GM23248 (cell line): ENCODE results near the gene TK1. TPM values are rescaled to one million over a fixed set of nuclear protein-coding genes. Genes with fewer than 3 reads are reported as not detected.

ENCODE experiments used
- DNase-seq: peaks from one replicate; pipeline ENCODE4 v3.0.0-alpha.2; 2015
- H2AFZ ChIP-seq: fragments of 200-600 bp; sonication (generic); 2 replicates; pipeline ENCODE4 v1.6.1; 2016; ENCODE audit warnings: antibody characterized with exemption
- H3F3A ChIP-seq: fragments of 200-600 bp; sonication (generic); 2 replicates; pipeline ENCODE4 v1.6.1; 2016; ENCODE audit warnings: mild to moderate bottlenecking, antibody characterized with exemption, mixed run types; ENCODE audit not compliant: insufficient read depth
- H3K27ac ChIP-seq: fragments of 200-600 bp; sonication (generic); 2 replicates; pipeline ENCODE4 v1.5.1; 2016; ENCODE audit warnings: mild to moderate bottlenecking
- H3K27me3 ChIP-seq: fragments of 200-600 bp; sonication (generic); replicated peaks from 2 replicates; pipeline ENCODE4 v1.6.1; 2016; ENCODE audit warnings: mild to moderate bottlenecking; ENCODE audit not compliant: insufficient read depth
- H3K36me3 ChIP-seq: fragments of 200-600 bp; sonication (generic); 2 replicates; pipeline ENCODE4 v1.6.1; 2016; ENCODE audit warnings: low read depth, mild to moderate bottlenecking
- H3K4me1 ChIP-seq: fragments of 200-600 bp; sonication (generic); 2 replicates; pipeline ENCODE4 v1.6.1; 2016; ENCODE audit warnings: mild to moderate bottlenecking; ENCODE audit not compliant: insufficient read depth
- H3K4me2 ChIP-seq: fragments of 200-600 bp; sonication (generic); one replicate; pipeline ENCODE4 v1.6.1; 2016; ENCODE audit warnings: mild to moderate bottlenecking; ENCODE audit not compliant: unreplicated experiment
- H3K4me3 ChIP-seq: fragments of 200-600 bp; sonication (generic); 2 replicates; pipeline ENCODE4 v1.5.1; 2016; ENCODE audit warnings: mild to moderate bottlenecking
- H3K79me2 ChIP-seq: fragments of 200-600 bp; sonication (generic); 2 replicates; pipeline ENCODE4 v1.6.1; 2016; ENCODE audit warnings: mild to moderate bottlenecking; ENCODE audit not compliant: insufficient read depth
- H3K9ac ChIP-seq: fragments of 200-600 bp; sonication (generic); 2 replicates; pipeline ENCODE4 v1.6.1; 2016; ENCODE audit warnings: mild to moderate bottlenecking
- H3K9me2 ChIP-seq: fragments of 200-600 bp; sonication (generic); 2 replicates; pipeline ENCODE4 v1.6.1; 2016; ENCODE audit warnings: mixed run types, mild to moderate bottlenecking, moderate library complexity; ENCODE audit not compliant: insufficient read depth
- H3K9me3 ChIP-seq: fragments of 200-600 bp; sonication (generic); one replicate; pipeline ENCODE4 v1.6.1; 2017; ENCODE audit warnings: low read depth
- H4K20me1 ChIP-seq: fragments of 200-600 bp; sonication (generic); 2 replicates; pipeline ENCODE4 v1.6.0; 2016; ENCODE audit not compliant: insufficient read depth
- EZH2 ChIP-seq: fragments of 200-600 bp; sonication (generic); IDR thresholded peaks from 2 replicates; pipeline ENCODE4 v1.6.1; 2018; ENCODE audit warnings: antibody characterized with exemption, mild to moderate bottlenecking; ENCODE audit not compliant: insufficient read depth, poor library complexity, severe bottlenecking
- EZH2phosphoT487 ChIP-seq: fragments of 200-600 bp; sonication (generic); IDR thresholded peaks from 2 replicates; pipeline ENCODE4 v1.6.1; 2018; ENCODE audit warnings: antibody characterized with exemption, moderate library complexity, mild to moderate bottlenecking, low read depth; ENCODE audit not compliant: insufficient read depth
- WGBS, 2 experiments: methylation state at CpG; one replicate each; pipeline ENCODE4 v1.1.6; 2015 to 2017; ENCODE audit warnings: low lambda C conversion rate in 2 of 2, low coverage in 1 of 2; ENCODE audit errors: missing lambda C conversion rate in 2 of 2; 5-methylcytosine and 5-hydroxymethylcytosine counted together
- in situ Hi-C: fragments of 300-500 bp; cut with MboI; formaldehyde crosslinking; loops from 2 replicates; pipeline ENCODE4 v1.15.0; 2020
- polyA plus RNA-seq: library from polyadenylated mRNA; unstranded; fragments of >200 nt; fragmentation: Nextera tagmentation; extraction: Ambion mirVana; gene quantifications from 2 replicates; pipeline ENCODE4 v1.2.1, GENCODE V29; 2016
- total RNA-seq: library from RNA; depleted of rRNA; stranded (reverse); fragments of >200 nt; shearing (Covaris generic); gene quantifications from 2 replicates; pipeline ENCODE4 v1.2.3, GENCODE V29; 2014

The TK1 gene
- total and polyA plus RNA-seq, 2 experiments from 2014 or later: 79.4 to 84.5 TPM

- H3K4me2 ChIP-seq: no peak overlapping the region
- no peak for DNase-seq
- H3K79me2 ChIP-seq: no peaks in the 10 kb centered on the region
- no peak overlapping the region for H3K4me3 ChIP-seq
- TF ChIP-seq EZH2phosphoT487: no peak
- H3K27ac ChIP-seq: no peak overlapping the region
- H3K36me3 ChIP-seq: no peaks in the 10 kb centered on the region
- H3K9me3 ChIP-seq: no peaks in the 10 kb centered on the region
- H3K9me2 ChIP-seq: no peaks in the 10 kb centered on the region
- no peaks in the 10 kb centered on the region; the same call in 1 of the 2 replicates for H3F3A ChIP-seq
- H3K4me1 ChIP-seq: 0 out of 2 replicates have a peak, but pooled peaks cover 3% of the 10 kb centered on the region
- in situ Hi-C loops: no loop called here
- no peak overlapping the region for H2AFZ ChIP-seq
- H3K27me3 ChIP-seq: peaks cover 43% of the 10 kb centered on the region
- 60 to 61% methylated on average over 4 to 5 of the region's 5 CpGs for WGBS, 2 experiments
- H4K20me1 ChIP-seq: no peaks in the 10 kb centered on the region
- no peak overlapping the region for H3K9ac ChIP-seq
Observed at GRCh38 chr17:78130090-78130436, 56.8 kb downstream of the TK1 start.

DNA sequence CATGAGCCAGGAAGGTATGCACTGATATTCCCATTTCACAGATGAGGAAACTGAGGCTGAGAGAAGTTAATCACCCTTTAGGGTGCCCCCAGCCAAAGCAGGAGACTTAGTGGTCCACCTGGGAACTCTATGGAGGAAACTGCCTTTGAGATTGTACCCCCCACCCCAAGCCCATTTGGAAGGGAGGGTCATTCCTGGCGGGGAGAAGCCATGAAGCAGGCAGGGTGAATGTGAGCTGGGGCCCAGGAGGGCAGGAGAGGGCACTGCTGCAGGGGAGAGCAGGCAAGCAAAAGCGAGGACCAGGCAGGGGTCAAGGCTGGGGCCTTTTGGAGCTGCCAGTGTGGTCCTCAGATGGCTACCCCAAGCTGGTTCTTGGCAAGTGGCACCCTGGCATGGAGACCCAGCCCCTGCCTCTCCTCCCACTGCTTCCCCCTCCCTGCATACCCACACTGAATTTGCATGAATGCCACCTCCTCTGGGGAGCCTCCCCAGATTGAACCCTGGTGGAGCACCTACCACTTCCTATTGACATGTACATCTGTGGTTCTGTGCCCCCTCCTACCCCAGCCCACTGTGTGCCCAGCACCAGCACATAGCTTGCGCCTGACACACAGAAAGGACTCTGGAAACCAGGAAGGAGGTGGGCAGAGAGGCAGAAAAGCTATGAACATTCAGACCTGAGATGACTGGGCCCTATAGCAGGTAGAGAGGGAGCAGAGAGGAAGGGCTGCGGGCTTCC, 57.3 kb downstream of the TK1 start:
- no peaks in the 10 kb centered on the region for H3K79me2 ChIP-seq
- no peaks in the 10 kb centered on the region for H3K36me3 ChIP-seq
- TF ChIP-seq EZH2phosphoT487 (no peak), EZH2 (no peak)
- H3K4me1 ChIP-seq: 0 out of 2 replicates have a peak, but pooled peaks cover 3% of the 10 kb centered on the region
- H3K27ac ChIP-seq: no peak overlapping the region
- no peak for DNase-seq
- no peaks in the 10 kb centered on the region; the same call in 1 of the 2 replicates for H3F3A ChIP-seq
- no peaks in the 10 kb centered on the region for H4K20me1 ChIP-seq
- 93 to 95% methylated on average over 4 of the region's 4 CpGs for WGBS, 2 experiments
- peaks cover 39% of the 10 kb centered on the region for H3K27me3 ChIP-seq
- H3K4me3 ChIP-seq: no peak overlapping the region
- H3K9ac ChIP-seq: no peak overlapping the region
- no peak overlapping the region for H3K4me2 ChIP-seq
- no peaks in the 10 kb centered on the region for H3K9me2 ChIP-seq
- H3K9me3 ChIP-seq: no peaks in the 10 kb centered on the region
- in situ Hi-C loops: no loop called here
- H2AFZ ChIP-seq: no peak overlapping the region

DNA sequence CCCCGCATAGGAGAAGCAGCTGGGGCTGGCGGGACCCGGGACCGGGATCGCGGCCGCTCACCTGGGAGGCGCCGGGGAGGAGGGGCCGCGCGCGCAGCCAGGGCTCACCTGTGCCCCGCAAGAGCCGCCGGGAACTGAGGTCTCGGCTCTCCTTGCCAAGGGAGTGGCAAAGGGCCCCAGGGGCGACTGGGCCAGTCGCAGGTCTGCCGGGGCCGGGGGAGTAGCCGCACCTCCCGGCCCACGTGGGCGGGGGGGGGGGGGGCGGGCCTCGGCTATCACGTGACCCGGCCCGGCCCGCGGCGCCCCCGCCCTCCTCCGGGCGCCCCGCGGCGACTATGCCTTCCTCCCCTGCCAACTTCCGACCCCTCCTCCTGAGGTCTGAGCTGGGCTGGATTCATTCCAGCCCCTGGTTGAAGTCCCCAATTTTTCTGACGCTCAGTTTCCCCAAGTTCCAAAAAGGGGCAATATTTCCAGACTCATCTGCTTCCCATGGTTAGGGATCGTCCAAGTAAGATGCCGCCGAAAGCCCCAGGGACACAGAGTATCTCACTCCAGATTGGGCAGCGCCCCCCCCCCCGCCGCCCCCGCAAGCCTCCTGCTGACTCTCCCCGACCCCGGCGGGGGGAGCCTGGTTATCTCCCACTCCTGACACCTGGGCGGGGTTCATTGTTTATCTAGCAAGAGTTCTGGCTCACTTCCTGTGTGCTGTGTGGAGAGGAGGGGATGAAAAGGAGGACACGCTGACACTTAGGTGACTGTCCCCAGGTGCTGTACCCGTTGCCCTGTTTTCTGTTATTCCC, 58.1 kb downstream of the TK1 start, which contains the start of gene TMC6:
TSS of gene TMC6 (minus strand) at position 205 of the 800 bp plus-strand sequence. CDS start 1,923 bp downstream, outside the sequence.
- 0 out of 2 replicates have a peak, but pooled peaks cover 3% of the 10 kb centered on the region for H3K4me1 ChIP-seq
- H3K4me2 ChIP-seq: peak within 1 kb of the TSS; percentile 70
- H3K79me2 ChIP-seq: no peaks in the 10 kb centered on the region
- H3K27me3 ChIP-seq: peaks cover 37% of the 10 kb centered on the region
- TF ChIP-seq EZH2phosphoT487 (no peak), EZH2 (peak; percentile 33)
- 9 to 11% methylated on average over 24 to 41 of the region's 54 CpGs for WGBS, 2 experiments
- no peaks in the 10 kb centered on the region for H3K9me2 ChIP-seq
- no peak within 1 kb of the TSS for H2AFZ ChIP-seq
- H3K36me3 ChIP-seq: no peaks in the 10 kb centered on the region
- H4K20me1 ChIP-seq: no peaks in the 10 kb centered on the region
- H3K27ac ChIP-seq: no peak within 1 kb of the TSS
- H3F3A ChIP-seq: no peaks in the 10 kb centered on the region; the same call in 1 of the 2 replicates
- peak within 1 kb of the TSS; percentile 58 for H3K4me3 ChIP-seq
- H3K9me3 ChIP-seq: no peaks in the 10 kb centered on the region
- in situ Hi-C loops: no loop called here
- no peak for DNase-seq
- H3K9ac ChIP-seq: no peak within 1 kb of the TSS

- WGBS, 2 experiments: 3 to 4% methylated on average over 22 to 30 of the region's 39 CpGs
- TF ChIP-seq EZH2 (peak; percentile 74), EZH2phosphoT487 (no peak)
- no peak for DNase-seq
- H3K4me2 ChIP-seq: peak overlapping the region; percentile 70
- H3K9me2 ChIP-seq: no peaks in the 10 kb centered on the region
- no peak overlapping the region for H2AFZ ChIP-seq
- H3K4me1 ChIP-seq: 0 out of 2 replicates have a peak, but pooled peaks cover 3% of the 10 kb centered on the region
- H3K36me3 ChIP-seq: no peaks in the 10 kb centered on the region
- no peaks in the 10 kb centered on the region for H4K20me1 ChIP-seq
- H3K9ac ChIP-seq: no peak overlapping the region
- in situ Hi-C loops: no loop called here
- H3K4me3 ChIP-seq: peak overlapping the region; percentile 58
- peaks cover 35% of the 10 kb centered on the region for H3K27me3 ChIP-seq
- no peaks in the 10 kb centered on the region for H3K9me3 ChIP-seq
- H3K79me2 ChIP-seq: no peaks in the 10 kb centered on the region
- no peak overlapping the region for H3K27ac ChIP-seq
- no peaks in the 10 kb centered on the region; the same call in 1 of the 2 replicates for H3F3A ChIP-seq
Observed at GRCh38 chr17:78127888-78128550, 58.8 kb downstream of the TK1 start.
